DMS 273 treated with DMSO at 0.1 percent for 48 hours (cell line): Measurements from ENCODE around the gene CAPN5.

ENCODE experiments used
- DNase-seq: peaks from one replicate; lab custom pipeline; 2025; lab: John Stamatoyannopoulos, UW

Gene CAPN5

GRCh38 chr11:77151804-77152509 lies 85.2 kb downstream of the CAPN5 start:
- DNase-seq, result peak; percentile 33

DNA sequence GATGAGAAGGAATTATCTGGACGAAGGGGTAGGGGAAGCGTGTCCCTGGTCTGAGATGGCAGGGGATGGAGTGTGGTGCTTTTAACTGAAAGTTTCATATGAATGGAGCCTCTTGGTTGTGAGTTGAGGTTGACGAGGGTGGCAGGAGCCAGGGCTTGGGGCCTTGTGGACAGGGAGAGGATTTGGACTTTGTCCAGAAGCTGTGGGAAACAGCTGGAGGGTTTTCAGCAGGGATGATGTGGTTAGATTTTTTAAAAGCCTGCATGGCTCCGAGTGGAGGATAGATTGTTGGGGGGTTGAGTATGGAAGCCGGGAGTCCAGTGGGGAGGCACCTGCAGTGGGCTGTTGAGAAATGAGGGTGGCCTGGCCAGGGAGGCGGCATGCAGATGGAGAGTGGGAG lies 86.1 kb downstream of the CAPN5 start:
- DNase-seq, result no peak

GRCh38 chr11:77153276-77154185 lies 86.8 kb downstream of the CAPN5 start:
- no peak for DNase-seq

- no peak for DNase-seq
Measured at GRCh38 chr11:77154381-77155081, 87.8 kb downstream of the CAPN5 start.

DNA sequence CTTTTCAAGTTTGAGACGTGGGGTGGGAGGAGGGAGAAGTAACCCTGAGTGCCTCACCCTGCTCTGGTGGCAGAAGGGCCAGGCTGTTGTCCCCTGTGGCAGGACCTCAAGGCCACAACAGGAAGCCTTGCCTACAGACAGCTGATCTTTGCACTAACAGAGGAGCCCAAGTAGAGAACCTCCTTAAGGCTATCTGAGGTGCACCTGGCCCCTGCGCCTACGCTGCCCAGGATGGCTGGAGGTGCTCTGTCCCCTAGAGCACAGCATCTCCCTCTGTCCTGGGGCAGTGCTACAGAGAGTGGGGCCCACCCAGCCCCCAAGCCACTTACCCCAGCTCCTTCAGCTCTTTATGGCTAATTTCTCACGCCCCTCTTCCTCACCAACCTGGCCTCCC lies 88.3 kb downstream of the CAPN5 start:
- no peak for DNase-seq

DNA sequence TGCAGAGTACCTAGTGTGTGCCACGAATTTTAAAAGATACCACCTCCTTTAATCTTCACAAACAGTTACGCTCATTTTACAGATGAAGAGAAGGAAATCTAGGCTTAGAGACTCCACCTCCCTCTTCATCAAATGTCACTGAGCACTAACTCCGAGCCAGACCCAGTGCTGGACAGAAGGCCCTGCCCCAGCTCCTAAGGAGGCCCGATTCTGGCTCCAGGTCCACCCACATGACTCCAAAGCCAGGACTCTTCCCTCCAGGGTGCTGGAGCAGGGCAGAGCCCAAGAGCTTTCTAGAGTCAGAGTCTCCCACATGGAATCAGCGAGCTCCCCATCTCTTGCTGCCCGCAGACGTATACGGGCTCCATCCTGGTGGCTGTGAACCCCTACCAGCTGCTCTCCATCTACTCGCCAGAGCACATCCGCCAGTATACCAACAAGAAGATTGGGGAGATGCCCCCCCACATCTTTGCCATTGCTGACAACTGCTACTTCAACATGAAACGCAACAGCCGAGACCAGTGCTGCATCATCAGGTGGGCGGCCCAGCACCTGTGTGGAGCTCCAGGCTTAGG lies 88.9 kb downstream of the CAPN5 start:
- DNase-seq, result no peak

DNA sequence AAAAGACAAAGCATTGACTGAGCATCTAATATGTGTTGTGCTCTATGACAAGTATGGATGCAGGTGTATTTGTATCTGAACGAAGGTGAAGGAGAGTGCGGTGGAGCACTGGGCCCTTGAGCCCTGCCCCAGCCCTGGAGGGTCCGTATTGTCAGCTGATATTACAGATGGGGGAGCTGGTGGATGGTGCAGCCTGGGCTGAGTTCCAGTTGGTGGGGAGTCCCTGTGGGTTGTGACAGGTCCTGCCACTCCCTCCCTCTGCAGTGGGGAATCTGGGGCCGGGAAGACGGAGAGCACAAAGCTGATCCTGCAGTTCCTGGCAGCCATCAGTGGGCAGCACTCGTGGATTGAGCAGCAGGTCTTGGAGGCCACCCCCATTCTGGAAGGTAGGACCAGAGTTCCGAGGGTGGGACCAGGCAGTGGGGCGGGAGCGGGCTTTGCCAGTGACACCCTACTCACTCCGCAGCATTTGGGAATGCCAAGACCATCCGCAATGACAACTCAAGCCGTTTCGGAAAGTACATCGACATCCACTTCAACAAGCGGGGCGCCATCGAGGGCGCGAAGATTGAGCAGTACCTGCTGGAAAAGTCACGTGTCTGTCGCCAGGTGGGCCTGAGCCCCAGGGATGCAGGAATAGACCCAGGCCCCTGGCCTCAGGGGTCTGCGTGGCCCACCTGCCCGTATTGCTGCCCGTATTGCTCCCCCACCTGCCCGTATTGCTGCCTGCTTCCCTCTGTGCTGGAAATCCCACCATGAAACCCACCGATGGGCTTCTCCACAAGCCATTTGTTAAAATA lies 89.8 kb downstream of the CAPN5 start:
- no peak for DNase-seq

GRCh38 chr11:77158041-77158695 lies 91.4 kb downstream of the CAPN5 start:
- no peak for DNase-seq

DNA sequence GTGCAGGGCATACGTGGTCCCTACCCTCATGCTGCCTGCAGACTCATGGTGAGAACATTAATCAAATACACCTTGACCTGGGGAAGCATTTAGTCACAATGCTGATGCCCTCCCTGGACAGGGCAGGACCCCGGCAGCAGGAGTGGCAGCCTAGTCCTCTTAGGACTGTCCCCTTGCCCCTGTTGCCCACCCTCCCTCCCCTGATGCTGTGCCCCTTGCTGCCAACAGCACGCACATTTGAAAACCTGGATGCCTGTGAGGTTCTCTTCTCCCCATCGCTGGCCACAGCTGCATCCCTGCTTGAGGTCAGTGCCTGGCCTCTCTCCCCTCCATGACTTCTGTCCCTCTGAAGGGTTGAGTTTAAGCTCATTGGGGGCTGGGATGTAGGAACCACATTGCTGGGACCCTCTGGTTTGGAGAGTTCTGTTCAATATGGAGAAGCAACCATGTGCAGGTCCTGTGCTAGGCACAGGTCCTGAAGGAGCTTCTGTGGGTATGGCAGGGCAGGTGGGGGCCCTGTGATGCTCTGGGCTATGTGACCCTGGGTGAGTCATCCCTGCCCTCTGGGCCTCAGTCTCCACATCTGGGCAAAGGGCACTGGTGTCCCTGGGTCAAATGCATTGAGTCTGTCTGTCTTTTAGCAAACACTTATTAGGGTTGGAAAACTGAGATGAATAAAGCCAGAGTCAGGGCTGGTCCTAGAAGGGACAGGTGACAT lies 92.6 kb downstream of the CAPN5 start:
- no peak for DNase-seq

DNA sequence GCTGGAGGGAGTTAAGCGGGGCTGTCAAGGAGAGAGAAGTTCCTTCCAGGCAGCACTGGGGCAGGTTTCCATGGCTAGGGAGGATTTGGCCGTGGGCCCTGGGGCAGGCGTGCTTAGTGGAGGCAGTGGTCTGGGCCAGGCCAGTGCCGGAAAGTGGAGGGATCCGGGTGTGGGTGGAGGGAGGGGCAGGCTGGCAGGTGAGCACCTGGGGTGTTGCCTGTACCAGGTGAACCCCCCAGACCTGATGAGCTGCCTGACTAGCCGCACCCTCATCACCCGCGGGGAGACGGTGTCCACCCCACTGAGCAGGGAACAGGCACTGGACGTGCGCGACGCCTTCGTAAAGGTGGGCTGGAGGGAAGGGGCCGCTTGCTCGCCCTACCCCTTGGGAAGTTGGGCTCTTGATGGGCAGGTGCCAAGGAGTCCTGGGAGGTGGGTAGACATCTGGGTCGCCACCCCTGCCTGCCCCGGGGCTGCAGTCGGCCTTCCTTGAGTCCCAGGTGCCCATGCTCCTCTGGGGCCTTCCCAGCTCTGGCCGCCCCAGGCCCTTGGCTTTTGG lies 93.2 kb downstream of the CAPN5 start:
- DNase-seq, result no peak

- DNase-seq, result no peak
Measured at GRCh38 chr11:77163271-77163670, 96.5 kb downstream of the CAPN5 start.

DNA sequence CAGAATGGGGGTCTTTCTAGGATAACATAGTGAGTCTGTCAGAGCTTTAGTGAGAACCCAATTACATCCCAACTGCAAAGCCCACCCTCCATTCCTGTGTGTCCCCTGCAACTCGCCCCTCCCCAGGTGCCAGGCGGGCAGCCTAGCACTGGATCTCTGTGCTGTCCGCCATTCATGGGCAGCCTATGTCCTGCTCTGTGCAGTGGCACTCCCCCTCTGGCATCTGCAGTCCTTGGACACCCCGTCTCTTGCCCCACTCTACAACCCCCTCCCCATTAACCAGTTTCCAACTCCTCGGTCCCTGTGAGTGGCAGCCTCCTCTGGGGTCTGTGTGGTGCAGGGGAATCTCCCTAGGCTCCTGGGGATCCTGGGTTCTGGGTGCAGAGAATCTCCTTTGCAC lies 98.3 kb downstream of the CAPN5 start:
- no peak for DNase-seq

GRCh38 chr11:77166021-77166420 lies 99.2 kb downstream of the CAPN5 start:
- no peak for DNase-seq

DNA sequence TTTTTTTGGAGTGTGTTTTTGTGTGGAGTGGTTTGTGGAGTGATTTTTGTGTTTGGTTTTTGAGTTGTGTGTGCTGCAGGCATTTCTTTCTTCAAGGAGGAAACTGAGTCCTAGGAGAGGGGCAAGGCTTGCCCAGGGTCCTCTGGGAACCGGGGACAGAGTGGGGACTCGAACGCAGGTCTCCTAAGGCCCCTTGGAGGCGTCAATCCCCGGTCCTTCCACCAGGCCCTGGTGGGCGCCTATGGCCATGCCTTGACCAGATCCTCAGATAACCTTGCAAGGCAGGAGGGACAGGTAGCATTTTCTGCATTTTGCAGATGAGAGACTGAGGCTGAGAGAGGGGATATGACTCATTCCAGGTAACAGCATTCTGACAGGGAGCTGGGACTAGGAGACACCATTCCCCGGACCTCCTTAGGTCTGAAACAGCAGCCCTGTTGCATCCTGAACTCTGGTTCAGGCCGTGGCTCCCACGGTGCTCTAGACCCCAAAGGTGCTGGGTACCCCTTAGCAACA lies 100.4 kb downstream of the CAPN5 start:
- no peak for DNase-seq

- no peak for DNase-seq
Measured at GRCh38 chr11:77167791-77168190, 101.0 kb downstream of the CAPN5 start.

GRCh38 chr11:77170107-77170506 lies 103.3 kb downstream of the CAPN5 start:
- no peak for DNase-seq

DNA sequence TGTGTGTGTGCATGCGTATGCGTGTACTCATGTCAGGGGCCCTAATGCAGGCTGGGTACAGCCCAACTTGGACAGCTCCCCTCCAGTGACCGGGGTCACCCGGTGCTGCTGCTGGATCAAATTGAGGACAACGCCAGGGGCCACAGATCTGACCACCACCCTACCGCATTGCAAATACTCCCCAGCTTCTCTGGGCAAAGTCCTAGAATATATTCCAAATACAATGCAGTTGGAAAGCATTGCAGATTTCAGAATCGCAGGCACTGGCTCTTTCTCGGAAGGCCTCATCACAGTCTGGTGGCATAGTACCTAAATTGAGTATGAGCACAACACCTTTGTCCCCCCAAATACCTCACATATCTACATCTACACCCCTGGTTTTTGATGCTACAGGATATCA lies 104.5 kb downstream of the CAPN5 start:
- DNase-seq, result no peak

GRCh38 chr11:77171885-77172665 lies 105.3 kb downstream of the CAPN5 start:
- no peak for DNase-seq

- DNase-seq, result no peak
Measured at GRCh38 chr11:77172666-77172982, 105.9 kb downstream of the CAPN5 start.
